HG03565 (cell line): ENCODE measurements around the gene MSH5.

Experiments
- ATAC-seq: cut with Tn5 transposase; IDR thresholded peaks from one replicate; pipeline ENCODE4 v1.9.1; 2021; ENCODE audit warnings: mild to moderate bottlenecking, moderate library complexity; ENCODE audit not compliant: unreplicated experiment

Gene MSH5

DNA sequence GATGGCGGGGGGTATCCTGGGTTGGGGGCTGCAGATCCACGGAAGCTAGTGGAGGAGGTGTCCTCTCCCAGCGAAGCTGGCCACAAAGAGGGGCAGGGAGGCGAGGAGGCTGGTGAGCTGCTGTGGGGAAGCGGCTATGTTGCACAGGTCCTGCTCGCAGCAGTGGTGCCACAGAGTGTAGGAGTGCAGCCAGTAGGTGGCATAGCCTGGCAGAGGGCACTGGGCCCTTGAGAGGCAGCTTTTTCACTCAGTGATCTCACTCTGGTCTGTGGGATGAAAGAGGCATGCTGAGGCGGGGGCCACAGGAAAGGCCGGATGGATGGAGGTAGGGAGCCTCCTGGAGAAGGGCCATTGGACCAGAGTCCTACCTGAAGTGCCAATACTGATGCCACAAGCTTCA is 27.5 kb upstream of the MSH5 start:
- no peak for ATAC-seq

- no peak for ATAC-seq
These were observed 26.3 kb upstream of the MSH5 start for GRCh38 chr6:31713465-31713864.

GRCh38 chr6:31713991-31714684 is 25.7 kb upstream of the MSH5 start:
- ATAC-seq, result no peak

DNA sequence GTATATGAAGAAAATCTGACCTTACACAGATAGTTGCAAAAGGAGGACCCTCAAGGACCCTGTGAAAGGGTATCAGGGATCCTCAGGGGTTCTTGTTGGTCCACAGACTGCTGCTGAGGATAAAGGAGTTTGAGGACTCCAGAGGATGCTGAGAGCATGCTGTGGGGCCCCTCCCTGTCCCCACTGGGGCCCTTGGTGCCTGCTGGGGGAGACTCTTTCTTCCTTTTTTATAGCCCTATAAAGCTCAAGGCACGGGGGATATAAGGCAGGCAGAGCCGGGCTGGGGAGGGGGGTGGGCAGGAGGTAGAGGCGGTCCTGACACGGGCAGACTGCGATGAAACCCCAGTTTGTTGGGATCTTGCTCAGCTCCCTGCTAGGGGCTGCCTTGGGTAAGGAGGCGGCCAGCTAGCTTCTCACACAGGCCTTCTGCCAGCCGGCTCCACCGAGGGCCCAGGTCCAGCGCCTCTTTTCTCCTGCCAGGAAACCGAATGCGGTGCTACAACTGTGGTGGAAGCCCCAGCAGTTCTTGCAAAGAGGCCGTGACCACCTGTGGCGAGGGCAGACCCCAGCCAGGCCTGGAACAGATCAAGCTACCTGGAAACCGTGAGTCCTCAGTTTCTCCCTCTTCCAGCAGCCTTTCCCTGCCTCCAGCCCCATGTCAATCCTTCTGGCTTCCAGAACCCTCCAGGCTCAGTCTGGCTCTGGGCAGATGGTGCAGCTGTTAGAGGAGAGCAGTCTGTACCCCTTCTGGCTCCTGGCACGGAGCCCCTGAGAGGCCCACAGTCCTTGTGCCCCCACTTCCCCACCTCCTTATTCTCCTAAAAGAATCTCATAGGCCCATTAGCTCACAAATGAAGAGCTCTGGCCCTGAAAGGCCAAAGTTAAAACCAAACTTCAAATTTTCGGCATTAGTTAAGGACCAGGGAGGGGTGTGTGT is 24.5 kb upstream of the MSH5 start, which contains the start of gene LY6G6D:
Gene LY6G6D (plus strand): TSS at position 327 of the 937 bp plus-strand sequence. CDS start 8 bp downstream, at position 335.
- ATAC-seq, result no peak

DNA sequence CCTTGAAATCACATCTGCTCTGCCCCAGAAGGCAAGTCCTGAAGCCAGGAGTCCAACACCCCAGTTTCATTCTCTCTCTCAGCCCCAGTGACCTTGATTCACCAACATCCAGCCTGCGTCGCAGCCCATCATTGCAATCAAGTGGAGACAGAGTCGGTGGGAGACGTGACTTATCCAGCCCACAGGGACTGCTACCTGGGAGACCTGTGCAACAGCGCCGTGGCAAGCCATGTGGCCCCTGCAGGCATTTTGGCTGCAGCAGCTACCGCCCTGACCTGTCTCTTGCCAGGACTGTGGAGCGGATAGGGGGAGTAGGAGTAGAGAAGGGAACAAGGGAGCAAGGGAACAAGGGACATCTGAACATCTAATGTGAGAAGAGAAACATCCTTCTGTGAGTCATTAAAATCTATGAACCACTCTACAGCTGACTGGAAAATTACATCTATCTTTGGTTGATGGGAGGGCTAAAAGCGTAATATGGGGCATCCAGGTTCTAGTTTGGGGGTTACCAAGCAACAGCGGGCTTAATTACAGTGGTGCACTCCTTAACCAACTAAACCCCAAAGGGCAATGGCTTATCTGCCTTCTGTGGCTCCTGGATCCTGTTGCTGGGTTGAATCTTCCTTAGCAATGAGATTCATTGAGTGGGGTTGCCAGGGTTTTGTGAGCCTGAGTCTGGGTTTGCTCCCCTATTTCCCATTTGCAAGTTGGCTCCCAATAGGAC is 22.1 kb upstream of the MSH5 start:
- ATAC-seq, result no peak

GRCh38 chr6:31718265-31718664 is 21.5 kb upstream of the MSH5 start:
- ATAC-seq, result no peak

DNA sequence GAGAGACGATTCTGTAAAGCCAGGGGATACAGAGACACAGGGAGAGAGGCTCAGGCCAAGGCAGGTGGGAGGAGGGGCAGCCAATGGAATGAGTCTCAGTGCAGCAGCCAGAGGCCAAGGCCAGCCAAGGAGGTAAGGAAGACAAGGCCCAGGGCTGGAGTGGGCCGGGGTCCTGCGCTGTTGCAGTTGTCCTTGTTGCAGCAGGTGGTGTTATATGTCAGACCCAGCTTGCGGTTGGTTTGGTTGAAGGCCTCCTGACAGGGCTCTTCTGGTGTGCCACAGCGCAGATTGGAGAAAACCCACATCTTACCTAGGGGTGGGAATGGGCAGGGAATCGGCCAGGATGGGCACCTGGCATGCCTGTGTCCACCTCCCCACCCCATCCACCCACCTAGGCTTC is 20.8 kb upstream of the MSH5 start:
- ATAC-seq, result no peak

- no peak for ATAC-seq
These were observed 19.5 kb upstream of the MSH5 start for GRCh38 chr6:31720196-31720770.

DNA sequence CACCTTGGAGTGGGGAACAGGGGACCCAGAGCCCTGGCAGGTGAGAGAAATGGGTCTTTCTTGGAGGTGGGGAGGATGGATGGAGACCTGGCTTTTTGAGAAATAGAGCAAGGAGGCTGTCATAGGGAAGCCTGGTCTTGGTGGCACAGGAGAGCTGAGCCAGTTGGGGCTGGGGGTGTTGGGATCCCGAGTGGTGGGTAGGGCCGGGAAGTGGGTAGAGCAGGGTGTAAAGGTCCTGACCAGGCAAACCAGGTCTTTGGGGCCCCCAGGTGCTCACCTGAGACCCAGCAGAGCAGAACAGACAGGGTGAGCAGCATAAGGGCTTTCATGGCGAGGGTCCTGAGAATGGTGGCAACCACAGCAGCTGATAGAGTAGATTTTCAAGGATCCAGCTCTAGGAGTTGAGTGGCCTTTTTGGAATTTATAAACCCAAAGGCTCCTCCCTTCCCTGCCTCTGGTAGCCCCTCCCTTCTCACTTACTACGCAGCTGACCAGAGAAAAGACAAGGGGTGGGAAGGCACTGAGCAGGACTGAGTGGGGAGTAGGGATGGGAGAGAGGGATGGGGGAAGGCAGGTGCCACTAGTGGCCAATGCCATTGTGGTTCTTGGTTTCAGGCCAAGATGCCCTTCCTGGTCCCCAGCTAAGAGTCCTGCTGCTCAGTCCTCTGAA is 18.3 kb upstream of the MSH5 start, which contains the start of gene LY6G6C:
Gene LY6G6C (minus strand): TSS at position 396 of the 670 bp plus-strand sequence. CDS start 67 bp downstream, at position 329.
- ATAC-seq, result no peak

DNA sequence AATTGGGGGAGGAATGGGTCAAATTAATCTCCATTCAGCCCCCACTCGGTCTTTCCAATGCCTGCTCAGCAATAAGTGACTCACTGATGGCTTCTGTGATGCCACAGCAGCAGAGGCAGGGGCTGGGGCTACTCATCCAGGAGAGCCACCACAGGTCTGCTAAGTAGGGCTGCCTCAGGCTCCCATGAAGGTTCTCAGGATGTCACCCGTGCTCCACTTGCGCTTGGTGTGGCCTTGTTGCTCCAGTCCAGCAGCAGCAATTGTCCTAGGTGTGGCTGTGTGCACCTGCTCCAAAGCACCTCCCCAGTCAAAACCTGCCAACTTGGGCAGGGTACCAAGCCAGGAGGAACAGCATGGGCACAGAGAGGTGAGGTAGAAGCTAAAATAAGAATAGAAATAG is 17.6 kb upstream of the MSH5 start:
- ATAC-seq, result no peak

- no peak for ATAC-seq
These were observed 16.4 kb upstream of the MSH5 start, which contains the start of gene MPIG6B for GRCh38 chr6:31723245-31723979. TSS of gene MPIG6B (plus strand) at chr6:31723373. CDS start at chr6:31723384, 11 bp downstream.

DNA sequence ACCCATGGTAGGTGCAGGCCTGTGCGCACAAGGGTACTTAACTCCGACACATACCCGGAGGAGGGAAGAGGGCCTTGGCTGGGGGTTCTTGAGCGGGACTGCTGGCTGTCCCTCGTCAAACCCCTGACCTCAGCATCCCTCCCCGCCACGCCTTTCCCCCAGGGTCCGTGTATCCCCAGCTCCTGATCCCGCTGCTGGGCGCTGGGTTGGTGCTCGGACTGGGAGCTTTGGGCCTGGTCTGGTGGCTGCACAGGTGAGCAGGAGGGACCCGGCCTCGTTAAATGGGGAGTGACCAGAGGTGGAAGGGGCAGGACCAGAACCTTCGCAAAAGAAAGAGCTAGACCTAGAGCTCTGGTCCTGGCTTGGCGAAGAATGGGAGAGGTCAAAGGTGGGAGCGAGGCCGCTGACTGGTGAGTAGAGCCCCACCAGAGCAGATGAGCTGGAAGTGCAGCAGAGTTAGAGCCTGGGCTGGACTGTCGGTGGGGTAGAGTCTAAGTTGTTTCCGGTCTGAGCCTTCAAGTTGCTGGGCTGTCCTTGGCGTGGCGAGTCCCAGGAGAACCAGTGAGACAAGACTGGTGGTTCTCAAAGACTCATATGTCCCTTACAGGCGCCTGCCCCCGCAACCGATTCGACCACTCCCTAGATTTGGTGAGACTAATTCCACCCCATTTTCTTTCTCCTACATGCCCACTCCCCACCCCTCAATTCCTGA is 15.7 kb upstream of the MSH5 start:
- no peak for ATAC-seq

DNA sequence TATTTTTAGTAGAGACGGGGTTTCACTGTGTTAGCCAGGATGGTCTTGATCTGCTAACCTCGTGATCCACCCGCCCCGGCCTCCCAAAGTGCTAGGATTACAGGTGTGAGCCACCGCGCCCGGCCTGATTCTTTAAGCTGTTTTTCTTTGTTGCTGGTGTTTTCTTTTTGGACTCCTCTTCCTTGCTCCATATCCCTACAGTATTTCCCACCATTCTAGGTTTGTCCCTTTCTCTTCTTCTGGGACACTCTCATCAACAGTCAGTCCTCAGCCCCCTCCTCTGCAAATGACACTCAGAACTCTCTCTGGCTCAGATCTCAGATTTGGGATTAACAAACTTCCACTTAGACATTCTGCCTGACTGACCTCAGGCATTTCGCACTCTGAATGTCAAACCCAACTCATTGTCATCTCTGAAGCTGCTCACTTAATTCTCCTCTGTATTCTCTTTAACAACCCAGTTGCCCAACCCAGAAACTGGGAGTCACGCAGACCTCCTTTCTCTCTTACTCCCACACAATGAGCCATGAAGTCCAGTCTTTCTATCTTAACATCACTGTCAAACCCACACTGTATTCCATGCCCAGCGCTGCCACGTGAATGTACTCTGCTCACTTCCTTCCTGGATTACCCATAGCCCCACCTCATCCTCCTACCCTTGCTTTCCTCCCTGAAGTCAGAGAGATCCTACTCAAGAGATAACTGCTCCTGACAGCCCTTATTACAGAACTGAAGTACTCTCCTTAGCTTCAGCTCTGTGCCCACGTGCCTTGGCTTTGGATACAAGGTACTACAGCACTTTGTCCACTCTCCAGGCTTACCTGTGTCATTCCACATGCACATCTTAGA is 14.1 kb upstream of the MSH5 start:
- ATAC-seq, result no peak

GRCh38 chr6:31727034-31727716 is 12.6 kb upstream of the MSH5 start:
- ATAC-seq, result no peak

DNA sequence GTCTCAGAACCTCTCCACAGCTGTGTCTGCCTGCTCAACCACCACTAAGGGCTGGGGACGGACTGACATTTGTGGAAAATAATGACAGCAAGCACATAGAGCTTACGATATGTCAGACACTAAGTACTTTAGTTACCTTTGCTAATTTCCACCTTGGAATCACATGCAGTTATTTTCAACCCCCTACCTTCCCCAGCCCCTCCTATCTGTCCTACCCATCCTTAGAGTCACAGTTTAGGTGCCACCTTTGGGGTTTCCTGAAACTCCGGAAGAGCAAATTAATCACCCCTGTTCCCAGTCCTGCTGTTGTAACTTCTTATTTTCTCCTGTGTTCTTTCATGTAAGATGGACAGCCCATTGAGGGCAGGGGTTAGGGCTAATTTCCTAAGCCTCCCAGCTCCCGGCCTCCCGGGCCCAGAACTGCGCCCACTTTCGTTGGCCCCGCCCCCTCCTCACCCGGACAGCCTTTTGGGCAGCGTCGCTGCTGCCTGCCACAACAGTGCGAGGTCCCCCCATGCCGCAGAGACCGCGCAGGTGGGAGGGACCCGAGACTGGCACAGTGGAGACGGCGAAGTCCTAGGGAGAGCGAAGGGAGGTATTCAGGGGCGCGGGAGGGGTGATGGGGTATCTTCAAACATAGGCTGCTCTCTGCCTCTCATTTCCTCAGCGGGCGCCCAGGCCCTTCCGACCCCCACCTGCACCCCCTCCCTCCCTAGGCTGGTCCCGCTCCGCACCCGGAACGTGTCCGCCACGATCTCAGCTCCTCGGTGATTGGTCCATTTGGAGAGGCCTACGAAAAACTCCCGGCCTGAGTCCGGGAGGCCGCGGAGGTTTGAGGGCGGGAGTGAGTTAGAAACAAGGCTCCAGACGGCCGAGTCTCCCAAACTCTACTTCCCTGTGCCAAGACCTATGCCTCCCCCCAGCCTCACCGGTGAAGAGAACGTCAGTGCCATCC is 11.8 kb upstream of the MSH5 start:
- ATAC-seq, result no peak

DNA sequence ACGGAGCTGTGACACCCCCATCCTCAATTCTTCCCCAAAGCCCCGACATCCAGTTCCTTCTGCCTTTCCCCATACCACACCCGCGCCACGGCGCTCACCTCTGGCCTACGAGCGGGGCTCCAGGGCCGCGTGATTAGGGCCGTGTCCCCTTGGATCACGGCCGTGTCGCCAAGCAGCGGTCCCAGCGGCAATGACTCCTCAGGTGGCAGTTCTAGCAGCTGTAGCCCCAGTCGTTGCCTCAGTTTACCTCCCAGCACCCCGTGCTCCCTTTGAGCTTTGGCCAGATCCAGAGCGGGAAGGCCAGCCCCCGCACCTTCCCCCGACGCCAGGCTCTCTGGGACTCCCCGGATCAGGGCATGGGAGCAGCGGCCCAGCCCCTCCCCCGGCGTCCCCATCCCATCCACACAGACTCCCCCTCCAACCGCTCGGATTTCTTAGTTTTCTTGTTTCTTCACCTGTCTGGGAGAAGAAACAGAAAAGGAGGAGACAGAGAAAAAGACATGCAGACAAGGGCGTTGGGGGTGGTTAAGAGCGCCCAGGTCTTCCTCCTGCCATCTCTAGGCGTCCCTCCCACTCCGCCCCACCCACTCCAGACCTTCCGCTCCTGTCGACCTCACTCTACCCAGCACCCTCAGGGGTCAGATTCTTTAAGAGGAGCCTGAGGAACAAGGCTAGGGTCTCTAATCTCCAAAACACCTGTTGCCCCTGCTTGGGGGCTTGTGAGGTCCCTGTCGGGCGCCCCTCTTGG is 10.9 kb upstream of the MSH5 start, which contains the start of gene DDAH2:
Gene DDAH2 (minus strand): TSS at position 533 of the 748 bp plus-strand sequence. CDS start 138 bp downstream, at position 395.
- ATAC-seq, result no peak
